ENCODE measurements around the gene MYMX. TPM values are rescaled to one million over a fixed set of nuclear protein-coding genes. Genes with fewer than 3 reads are reported as not detected.

Gene MYMX
- total and polyA plus RNA-seq, 2 of the 13 experiments (the other 11 are each of a cell fraction or from before 2014, with no cell fraction given), result not detected

DNA sequence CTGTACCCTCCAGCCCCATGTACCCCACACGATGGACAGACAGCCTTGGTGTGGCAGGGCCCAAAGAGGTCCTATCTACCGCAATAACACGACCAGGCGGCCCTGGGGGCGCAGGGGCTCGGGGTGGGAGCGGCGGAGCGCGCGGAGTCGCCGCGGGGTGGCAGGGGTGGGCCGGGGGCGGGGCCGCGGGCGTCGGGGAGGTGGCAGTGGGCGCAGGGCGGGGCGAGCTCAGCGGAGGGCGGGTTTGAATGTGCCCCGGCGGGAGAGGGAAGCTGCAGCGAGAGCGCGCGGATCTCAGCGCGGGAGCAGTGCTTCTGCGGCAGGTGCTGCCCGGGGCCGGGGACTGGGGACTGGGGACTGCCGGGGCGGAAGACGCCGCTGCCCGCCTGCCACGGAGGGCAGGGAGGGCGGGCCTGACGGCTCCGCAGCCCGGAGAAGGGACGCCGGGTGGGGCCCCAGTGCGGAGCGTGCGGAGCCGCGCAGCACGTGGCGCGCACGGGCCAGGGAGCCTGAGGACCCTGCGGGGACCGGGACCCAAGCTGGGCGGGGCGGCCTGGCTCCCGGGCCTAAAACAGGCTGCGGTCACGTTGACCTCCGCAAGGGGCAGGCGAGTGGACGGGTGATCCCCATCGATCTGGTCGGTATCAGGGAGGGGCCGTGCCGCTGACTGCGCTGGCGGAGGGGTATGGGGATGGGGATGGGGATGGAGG lies 6.7 kb downstream of the MYMX start, which contains the start of gene SLC29A1 (continued):
- TF ChIP-seq, protein P1, sequence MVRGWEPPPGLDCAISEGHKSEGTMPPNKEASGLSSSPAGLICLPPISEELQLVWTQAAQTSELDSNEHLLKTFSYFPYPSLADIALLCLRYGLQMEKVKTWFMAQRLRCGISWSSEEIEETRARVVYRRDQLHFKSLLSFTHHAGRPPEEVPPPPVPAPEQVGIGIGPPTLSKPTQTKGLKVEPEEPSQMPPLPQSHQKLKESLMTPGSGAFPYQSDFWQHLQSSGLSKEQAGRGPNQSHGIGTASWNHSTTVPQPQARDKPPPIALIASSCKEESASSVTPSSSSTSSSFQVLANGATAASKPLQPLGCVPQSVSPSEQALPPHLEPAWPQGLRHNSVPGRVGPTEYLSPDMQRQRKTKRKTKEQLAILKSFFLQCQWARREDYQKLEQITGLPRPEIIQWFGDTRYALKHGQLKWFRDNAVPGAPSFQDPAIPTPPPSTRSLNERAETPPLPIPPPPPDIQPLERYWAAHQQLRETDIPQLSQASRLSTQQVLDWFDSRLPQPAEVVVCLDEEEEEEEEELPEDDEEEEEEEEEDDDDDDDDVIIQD (CRISPR knock-in tag; IDR thresholded peaks at IDR 0.05; ENCODE audit: low read depth), result no peak
- TF ChIP-seq TEAD3 (CRISPR knock-in tag; optimal IDR thresholded peaks at IDR 0.05; ENCODE audit: borderline replicate concordance), result peak; percentile 13
- TF ChIP-seq, protein P2, sequence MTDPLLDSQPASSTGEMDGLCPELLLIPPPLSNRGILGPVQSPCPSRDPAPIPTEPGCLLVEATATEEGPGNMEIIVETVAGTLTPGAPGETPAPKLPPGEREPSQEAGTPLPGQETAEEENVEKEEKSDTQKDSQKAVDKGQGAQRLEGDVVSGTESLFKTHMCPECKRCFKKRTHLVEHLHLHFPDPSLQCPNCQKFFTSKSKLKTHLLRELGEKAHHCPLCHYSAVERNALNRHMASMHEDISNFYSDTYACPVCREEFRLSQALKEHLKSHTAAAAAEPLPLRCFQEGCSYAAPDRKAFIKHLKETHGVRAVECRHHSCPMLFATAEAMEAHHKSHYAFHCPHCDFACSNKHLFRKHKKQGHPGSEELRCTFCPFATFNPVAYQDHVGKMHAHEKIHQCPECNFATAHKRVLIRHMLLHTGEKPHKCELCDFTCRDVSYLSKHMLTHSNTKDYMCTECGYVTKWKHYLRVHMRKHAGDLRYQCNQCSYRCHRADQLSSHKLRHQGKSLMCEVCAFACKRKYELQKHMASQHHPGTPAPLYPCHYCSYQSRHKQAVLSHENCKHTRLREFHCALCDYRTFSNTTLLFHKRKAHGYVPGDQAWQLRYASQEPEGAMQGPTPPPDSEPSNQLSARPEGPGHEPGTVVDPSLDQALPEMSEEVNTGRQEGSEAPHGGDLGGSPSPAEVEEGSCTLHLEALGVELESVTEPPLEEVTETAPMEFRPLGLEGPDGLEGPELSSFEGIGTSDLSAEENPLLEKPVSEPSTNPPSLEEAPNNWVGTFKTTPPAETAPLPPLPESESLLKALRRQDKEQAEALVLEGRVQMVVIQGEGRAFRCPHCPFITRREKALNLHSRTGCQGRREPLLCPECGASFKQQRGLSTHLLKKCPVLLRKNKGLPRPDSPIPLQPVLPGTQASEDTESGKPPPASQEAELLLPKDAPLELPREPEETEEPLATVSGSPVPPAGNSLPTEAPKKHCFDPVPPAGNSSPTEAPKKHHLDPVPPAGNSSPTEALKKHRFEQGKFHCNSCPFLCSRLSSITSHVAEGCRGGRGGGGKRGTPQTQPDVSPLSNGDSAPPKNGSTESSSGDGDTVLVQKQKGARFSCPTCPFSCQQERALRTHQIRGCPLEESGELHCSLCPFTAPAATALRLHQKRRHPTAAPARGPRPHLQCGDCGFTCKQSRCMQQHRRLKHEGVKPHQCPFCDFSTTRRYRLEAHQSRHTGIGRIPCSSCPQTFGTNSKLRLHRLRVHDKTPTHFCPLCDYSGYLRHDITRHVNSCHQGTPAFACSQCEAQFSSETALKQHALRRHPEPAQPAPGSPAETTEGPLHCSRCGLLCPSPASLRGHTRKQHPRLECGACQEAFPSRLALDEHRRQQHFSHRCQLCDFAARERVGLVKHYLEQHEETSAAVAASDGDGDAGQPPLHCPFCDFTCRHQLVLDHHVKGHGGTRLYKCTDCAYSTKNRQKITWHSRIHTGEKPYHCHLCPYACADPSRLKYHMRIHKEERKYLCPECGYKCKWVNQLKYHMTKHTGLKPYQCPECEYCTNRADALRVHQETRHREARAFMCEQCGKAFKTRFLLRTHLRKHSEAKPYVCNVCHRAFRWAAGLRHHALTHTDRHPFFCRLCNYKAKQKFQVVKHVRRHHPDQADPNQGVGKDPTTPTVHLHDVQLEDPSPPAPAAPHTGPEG (CRISPR knock-in tag; IDR thresholded peaks at IDR 0.05), result peak; percentile 93
- TF ChIP-seq HMG20A (CRISPR knock-in tag; IDR thresholded peaks at IDR 0.05; ENCODE audit: borderline replicate concordance), result 0 out of 2 replicates have a peak, but pooled peaks have one; percentile 20
- TF ChIP-seq NFKBIZ (CRISPR knock-in tag; IDR thresholded peaks at IDR 0.05), result no peak
- TF ChIP-seq, protein P3, sequence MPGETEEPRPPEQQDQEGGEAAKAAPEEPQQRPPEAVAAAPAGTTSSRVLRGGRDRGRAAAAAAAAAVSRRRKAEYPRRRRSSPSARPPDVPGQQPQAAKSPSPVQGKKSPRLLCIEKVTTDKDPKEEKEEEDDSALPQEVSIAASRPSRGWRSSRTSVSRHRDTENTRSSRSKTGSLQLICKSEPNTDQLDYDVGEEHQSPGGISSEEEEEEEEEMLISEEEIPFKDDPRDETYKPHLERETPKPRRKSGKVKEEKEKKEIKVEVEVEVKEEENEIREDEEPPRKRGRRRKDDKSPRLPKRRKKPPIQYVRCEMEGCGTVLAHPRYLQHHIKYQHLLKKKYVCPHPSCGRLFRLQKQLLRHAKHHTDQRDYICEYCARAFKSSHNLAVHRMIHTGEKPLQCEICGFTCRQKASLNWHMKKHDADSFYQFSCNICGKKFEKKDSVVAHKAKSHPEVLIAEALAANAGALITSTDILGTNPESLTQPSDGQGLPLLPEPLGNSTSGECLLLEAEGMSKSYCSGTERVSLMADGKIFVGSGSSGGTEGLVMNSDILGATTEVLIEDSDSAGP (CRISPR knock-in tag; IDR thresholded peaks at IDR 0.05; ENCODE audit: borderline replicate concordance), result peak; percentile 85
- TF ChIP-seq, protein P4, sequence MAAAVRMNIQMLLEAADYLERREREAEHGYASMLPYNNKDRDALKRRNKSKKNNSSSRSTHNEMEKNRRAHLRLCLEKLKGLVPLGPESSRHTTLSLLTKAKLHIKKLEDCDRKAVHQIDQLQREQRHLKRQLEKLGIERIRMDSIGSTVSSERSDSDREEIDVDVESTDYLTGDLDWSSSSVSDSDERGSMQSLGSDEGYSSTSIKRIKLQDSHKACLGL (CRISPR knock-in tag; IDR thresholded peaks at IDR 0.05), result peak; percentile 70; the same call in 1 of the 2 replicates
- TF ChIP-seq, protein P5, sequence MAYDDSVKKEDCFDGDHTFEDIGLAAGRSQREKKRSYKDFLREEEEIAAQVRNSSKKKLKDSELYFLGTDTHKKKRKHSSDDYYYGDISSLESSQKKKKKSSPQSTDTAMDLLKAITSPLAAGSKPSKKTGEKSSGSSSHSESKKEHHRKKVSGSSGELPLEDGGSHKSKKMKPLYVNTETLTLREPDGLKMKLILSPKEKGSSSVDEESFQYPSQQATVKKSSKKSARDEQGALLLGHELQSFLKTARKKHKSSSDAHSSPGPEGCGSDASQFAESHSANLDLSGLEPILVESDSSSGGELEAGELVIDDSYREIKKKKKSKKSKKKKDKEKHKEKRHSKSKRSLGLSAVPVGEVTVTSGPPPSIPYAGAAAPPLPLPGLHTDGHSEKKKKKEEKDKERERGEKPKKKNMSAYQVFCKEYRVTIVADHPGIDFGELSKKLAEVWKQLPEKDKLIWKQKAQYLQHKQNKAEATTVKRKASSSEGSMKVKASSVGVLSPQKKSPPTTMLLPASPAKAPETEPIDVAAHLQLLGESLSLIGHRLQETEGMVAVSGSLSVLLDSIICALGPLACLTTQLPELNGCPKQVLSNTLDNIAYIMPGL (CRISPR knock-in tag; IDR thresholded peaks at IDR 0.05; ENCODE audit: borderline replicate concordance in 1 of 2, low read depth in 1 of 2), result peak; percentile 70 to 85; a peak in 3 of 4 replicates
- TF ChIP-seq ZNF121 (CRISPR knock-in tag; IDR thresholded peaks at IDR 0.05), result 0 out of 2 replicates have a peak, but pooled peaks have one; percentile 42
- no peak for TF ChIP-seq ZNF337 (CRISPR knock-in tag; IDR thresholded peaks at IDR 0.05; ENCODE audit: borderline replicate concordance, low read depth)
- TF ChIP-seq ZNF225 (CRISPR knock-in tag; IDR thresholded peaks at IDR 0.05), result 0 out of 2 replicates have a peak, but pooled peaks have one; percentile 32
- no peak for TF ChIP-seq ZSCAN22 (CRISPR knock-in tag; IDR thresholded peaks at IDR 0.05)
- peak; percentile 71 for TF ChIP-seq ZNF709 (CRISPR knock-in tag; IDR thresholded peaks at IDR 0.05)
- no peak for TF ChIP-seq ZNF3 (CRISPR knock-in tag; IDR thresholded peaks at IDR 0.05)
